ENCODE results near the gene PLA2G4D. TPM values are rescaled to one million over a fixed set of nuclear protein-coding genes. Genes with fewer than 3 reads are reported as not detected.
"Not testable (repeated sequence)": the region's sequence is repeated elsewhere in the genome, so short reads cannot be mapped to it uniquely, and the experiment has no call there.

PLA2G4D gene
- total RNA-seq, 6 experiments from 2014 or later = not detected

DNA sequence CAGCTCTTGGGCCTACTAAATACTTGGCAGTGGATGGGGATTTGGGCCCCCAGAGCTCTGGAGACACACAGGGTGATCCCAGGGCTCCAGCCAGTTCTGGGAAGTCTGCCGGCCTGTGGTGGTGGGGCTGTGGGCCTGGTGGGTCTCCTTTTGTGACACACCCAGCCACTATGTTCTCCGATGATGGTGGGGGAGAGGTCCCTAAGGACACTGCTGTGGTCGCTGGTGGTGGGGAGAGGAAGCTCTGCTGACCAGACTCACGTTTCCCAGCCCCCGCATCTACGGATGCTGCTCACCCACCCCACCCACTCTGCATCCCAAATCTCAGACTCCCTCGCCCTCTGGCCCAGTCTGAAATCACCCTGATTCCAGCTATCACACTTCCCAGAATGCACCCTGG is 396 bp downstream of the PLA2G4D start:
- H3K27ac Mint-ChIP-seq = no peak overlapping the region
- peaks cover 36% of the 10 kb centered on the region for H3K27me3 Mint-ChIP-seq (ENCODE audit: insufficient read depth)
- no peak for DNase-seq
- H3K4me1 Mint-ChIP-seq (ENCODE audit: low read depth) = peaks cover 13% of the 10 kb centered on the region
- no peaks in the 10 kb centered on the region for H3K36me3 Mint-ChIP-seq (ENCODE audit: low read depth)
- TF ChIP-seq, protein P1, sequence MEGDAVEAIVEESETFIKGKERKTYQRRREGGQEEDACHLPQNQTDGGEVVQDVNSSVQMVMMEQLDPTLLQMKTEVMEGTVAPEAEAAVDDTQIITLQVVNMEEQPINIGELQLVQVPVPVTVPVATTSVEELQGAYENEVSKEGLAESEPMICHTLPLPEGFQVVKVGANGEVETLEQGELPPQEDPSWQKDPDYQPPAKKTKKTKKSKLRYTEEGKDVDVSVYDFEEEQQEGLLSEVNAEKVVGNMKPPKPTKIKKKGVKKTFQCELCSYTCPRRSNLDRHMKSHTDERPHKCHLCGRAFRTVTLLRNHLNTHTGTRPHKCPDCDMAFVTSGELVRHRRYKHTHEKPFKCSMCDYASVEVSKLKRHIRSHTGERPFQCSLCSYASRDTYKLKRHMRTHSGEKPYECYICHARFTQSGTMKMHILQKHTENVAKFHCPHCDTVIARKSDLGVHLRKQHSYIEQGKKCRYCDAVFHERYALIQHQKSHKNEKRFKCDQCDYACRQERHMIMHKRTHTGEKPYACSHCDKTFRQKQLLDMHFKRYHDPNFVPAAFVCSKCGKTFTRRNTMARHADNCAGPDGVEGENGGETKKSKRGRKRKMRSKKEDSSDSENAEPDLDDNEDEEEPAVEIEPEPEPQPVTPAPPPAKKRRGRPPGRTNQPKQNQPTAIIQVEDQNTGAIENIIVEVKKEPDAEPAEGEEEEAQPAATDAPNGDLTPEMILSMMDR (IDR thresholded peaks at IDR 0.05) = no peak
- no peak overlapping the region for H3K4me3 Mint-ChIP-seq
- H3K9me3 Mint-ChIP-seq = no peaks in the 10 kb centered on the region

DNA sequence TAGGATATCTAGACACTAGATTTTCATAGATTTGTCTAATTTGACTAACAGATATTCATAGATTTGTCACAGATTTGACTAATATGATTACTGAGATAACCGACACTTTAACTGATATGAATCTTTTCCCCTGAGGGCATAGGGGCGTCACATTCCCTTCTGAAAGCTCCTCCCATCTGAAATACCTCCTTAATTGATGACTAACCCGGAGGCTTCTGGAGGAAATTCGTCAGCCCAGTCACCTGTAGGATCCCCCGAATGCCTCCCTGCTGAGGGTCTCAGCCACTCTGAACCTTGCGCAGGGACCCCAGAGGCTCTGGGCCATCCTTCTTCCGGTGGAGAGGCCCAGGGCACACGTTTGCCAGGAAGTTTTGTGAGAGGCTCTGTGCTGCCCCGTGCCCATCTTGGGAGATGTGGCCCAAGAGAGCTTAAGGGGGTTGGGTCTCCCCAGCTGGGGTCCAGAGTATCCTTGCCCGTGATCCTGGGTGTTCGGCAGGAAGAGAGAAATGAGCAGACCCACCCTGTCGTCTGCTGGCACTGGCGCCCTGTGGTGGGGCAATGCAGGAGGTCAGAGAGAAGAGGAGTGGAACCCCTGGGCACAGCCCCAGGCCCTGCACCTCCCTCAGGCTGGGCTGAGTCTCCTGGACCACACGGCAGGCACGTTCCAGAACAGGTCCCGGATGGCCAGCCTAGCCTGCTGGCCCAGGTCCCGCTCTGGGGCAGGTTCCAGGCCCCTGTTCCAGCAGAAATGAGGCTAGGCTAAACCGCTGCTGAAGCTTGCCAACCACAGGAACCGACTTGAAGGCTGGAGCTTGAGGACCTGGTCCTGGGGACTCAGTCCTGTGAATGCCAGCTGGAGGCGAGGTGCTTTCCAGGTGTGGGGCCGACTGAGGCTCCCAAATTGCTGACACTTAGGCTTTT is 1.7 kb downstream of the PLA2G4D start:
- peaks cover 13% of the 10 kb centered on the region for H3K4me1 Mint-ChIP-seq (ENCODE audit: low read depth)
- H3K27ac Mint-ChIP-seq = no peak overlapping the region
- H3K4me3 Mint-ChIP-seq = no peak overlapping the region
- no peaks in the 10 kb centered on the region for H3K9me3 Mint-ChIP-seq
- H3K27me3 Mint-ChIP-seq (ENCODE audit: insufficient read depth) = peaks cover 46% of the 10 kb centered on the region
- DNase-seq = peak; percentile 37
- TF ChIP-seq, protein P1 (IDR thresholded peaks at IDR 0.05) = no peak
- no peaks in the 10 kb centered on the region for H3K36me3 Mint-ChIP-seq (ENCODE audit: low read depth)

DNA sequence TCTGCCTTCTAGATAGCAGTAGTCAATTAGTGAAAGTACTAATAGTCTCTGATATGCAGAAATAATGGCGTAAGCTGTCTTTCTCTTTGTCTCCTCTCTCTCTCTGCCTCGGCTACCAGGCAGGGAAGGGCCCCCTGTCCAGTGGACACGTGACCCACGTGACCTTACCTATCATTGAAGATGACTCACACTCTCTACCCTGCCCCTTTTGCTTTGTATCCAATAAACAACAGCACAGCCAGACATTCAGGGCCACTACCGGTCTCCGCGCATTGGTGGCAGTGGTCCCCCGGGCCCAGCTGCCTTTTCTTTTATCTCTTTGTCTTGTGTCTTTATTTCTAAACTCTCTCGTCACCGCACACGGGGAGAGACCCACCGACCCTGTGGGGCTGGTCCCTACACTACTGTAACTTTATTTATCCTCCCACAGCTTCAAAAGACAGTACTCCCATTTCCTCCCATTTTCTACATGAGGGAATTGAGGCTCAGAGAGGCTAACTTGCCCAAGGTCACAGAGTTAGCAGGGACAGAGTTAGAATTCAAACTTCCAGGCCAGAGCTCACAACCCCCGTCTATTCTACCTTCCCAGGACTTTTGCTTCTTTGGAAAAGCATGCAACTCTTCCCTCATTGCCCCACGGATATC is 2.5 kb downstream of the PLA2G4D start:
- not testable (repeated sequence) for H3K4me3 Mint-ChIP-seq; H3K9me3 Mint-ChIP-seq; H3K36me3 Mint-ChIP-seq (ENCODE audit: low read depth); H3K27ac Mint-ChIP-seq; DNase-seq
- Mint-ChIP-seq H3K4me1 (ENCODE audit: low read depth) (peaks cover 13% of the 10 kb centered on the region), H3K27me3 (ENCODE audit: insufficient read depth) (peaks cover 45% of the 10 kb centered on the region)

DNA sequence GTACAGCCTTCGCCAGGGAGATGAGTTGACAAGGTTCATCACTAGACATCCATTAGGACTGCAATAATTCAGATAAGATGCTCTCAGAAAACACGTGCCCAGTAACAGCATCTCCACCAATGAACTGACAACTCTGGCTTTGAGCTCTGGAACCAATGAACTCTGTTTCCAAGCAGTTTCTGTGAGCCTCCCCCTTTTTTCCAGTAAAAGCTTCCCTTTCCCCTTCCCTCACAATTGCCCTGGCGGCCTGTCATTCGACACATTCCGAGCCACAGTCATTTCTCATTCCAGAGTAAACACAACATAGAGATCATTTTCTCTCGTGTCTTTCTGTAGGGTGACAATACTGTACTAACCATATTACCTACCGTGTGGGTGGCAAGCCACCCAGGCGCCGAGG is 3.6 kb downstream of the PLA2G4D start:
- TF ChIP-seq, protein P1 (IDR thresholded peaks at IDR 0.05) = no peak
- no peak overlapping the region for H3K27ac Mint-ChIP-seq
- H3K4me1 Mint-ChIP-seq (ENCODE audit: low read depth) = peaks cover 13% of the 10 kb centered on the region
- no peaks in the 10 kb centered on the region for H3K9me3 Mint-ChIP-seq
- no peak overlapping the region for H3K4me3 Mint-ChIP-seq
- H3K27me3 Mint-ChIP-seq (ENCODE audit: insufficient read depth) = peaks cover 46% of the 10 kb centered on the region
- DNase-seq = no peak
- no peaks in the 10 kb centered on the region for H3K36me3 Mint-ChIP-seq (ENCODE audit: low read depth)

DNA sequence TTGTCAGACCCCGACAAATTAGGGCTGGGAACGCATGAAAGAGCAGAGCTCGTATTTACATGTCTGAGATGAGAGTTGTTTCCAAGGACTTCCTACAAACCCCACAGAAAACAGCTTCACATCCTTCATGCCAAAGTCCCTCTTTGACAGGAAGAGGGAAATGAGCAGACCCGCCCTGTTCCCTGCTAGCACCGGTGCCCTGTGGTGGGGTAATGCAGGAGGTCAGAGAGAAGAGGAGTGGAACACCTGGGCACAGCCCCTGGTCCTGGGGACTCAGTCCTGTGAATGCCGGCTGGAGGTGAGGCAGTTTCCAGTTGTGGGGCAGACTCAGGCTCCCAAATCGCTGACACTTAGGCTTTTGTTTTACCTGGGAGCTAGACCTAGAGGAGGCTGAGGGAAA is 4.0 kb downstream of the PLA2G4D start:
- no peak for DNase-seq
- H3K27ac Mint-ChIP-seq = no peak overlapping the region
- no peaks in the 10 kb centered on the region for H3K36me3 Mint-ChIP-seq (ENCODE audit: low read depth)
- TF ChIP-seq, protein P1 (IDR thresholded peaks at IDR 0.05) = no peak
- no peaks in the 10 kb centered on the region for H3K9me3 Mint-ChIP-seq
- peaks cover 49% of the 10 kb centered on the region for H3K27me3 Mint-ChIP-seq (ENCODE audit: insufficient read depth)
- peaks cover 13% of the 10 kb centered on the region for H3K4me1 Mint-ChIP-seq (ENCODE audit: low read depth)
- no peak overlapping the region for H3K4me3 Mint-ChIP-seq

DNA sequence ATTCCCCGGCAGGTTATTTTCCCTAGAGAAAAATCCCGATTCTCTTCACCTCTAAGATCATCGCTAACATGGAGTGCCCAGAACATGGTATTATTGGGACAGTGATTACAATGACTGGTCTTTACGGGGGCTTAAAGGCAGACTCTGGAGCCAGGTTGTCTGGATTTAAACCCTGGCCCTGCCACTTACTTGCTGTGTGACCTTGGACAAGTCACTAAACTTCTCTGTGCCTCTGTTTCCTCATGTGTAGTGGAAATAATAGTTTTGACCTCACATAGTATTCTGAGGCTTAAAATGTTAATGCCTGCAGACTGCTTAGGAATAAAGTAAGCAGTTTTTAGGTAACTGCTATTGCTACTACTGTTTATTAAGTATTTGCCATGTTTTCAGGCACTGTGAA is 4.4 kb downstream of the PLA2G4D start:
- DNase-seq = no peak
- Mint-ChIP-seq H3K4me1 (ENCODE audit: low read depth) (peaks cover 13% of the 10 kb centered on the region), H3K4me3 (no peak overlapping the region), H3K27me3 (ENCODE audit: insufficient read depth) (peaks cover 53% of the 10 kb centered on the region), H3K9me3 (no peaks in the 10 kb centered on the region), H3K36me3 (ENCODE audit: low read depth) (no peaks in the 10 kb centered on the region), H3K27ac (no peak overlapping the region)
- TF ChIP-seq, protein P1 (IDR thresholded peaks at IDR 0.05) = no peak
